Fibroblast of skin of left biceps (primary cell): ENCODE results near the gene CYB5B.

Source experiments
- DNase-seq, 2 experiments: peaks; one replicate each; pipeline ENCODE4 v3.0.0-alpha.2; 2013; ENCODE audit warnings: low read depth in 2 of 2

CYB5B gene

GRCh38 chr16:69424053-69424934 lies at the start of gene CYB5B:
TSS of gene CYB5B (plus strand) at chr16:69424619. CDS start at chr16:69424684, 65 bp downstream.
- peak; percentile 93 for DNase-seq

- DNase-seq, result no peak
Measured at GRCh38 chr16:69376393-69377059, 47.9 kb upstream of the CYB5B start.

- DNase-seq, result no peak
Measured at GRCh38 chr16:69378036-69378435, 46.4 kb upstream of the CYB5B start.

- no peak for DNase-seq
Measured at GRCh38 chr16:69378760-69379159, 45.7 kb upstream of the CYB5B start.

GRCh38 chr16:69381231-69381630 lies 43.2 kb upstream of the CYB5B start:
- DNase-seq, result no peak

GRCh38 chr16:69382421-69382820 lies 42.0 kb upstream of the CYB5B start:
- DNase-seq, result no peak

GRCh38 chr16:69384974-69385373 lies 39.4 kb upstream of the CYB5B start:
- DNase-seq, result no peak

- DNase-seq, result peak in 1 of 2 experiments; percentile 23
Measured at GRCh38 chr16:69386596-69386995, 37.8 kb upstream of the CYB5B start.

- no peak for DNase-seq
Measured at GRCh38 chr16:69393898-69394849, 30.2 kb upstream of the CYB5B start.

GRCh38 chr16:69395859-69396186 lies 28.6 kb upstream of the CYB5B start:
- no peak for DNase-seq

- DNase-seq, result peak; percentile 85 to 87
Measured at GRCh38 chr16:69396187-69397061, 28.0 kb upstream of the CYB5B start.

- peak; percentile 41 to 44 for DNase-seq
Measured at GRCh38 chr16:69397821-69398521, 26.4 kb upstream of the CYB5B start.

GRCh38 chr16:69399361-69399760 lies 25.1 kb upstream of the CYB5B start:
- peak in 1 of 2 experiments; percentile 32 for DNase-seq

- DNase-seq, result no peak
Measured at GRCh38 chr16:69402439-69402838, 22.0 kb upstream of the CYB5B start.

GRCh38 chr16:69404275-69404805 lies 20.1 kb upstream of the CYB5B start:
- DNase-seq, result no peak

- no peak for DNase-seq
Measured at GRCh38 chr16:69405326-69405725, 19.1 kb upstream of the CYB5B start.

- DNase-seq, result no peak
Measured at GRCh38 chr16:69405757-69406156, 18.7 kb upstream of the CYB5B start.

GRCh38 chr16:69406780-69407331 lies 17.6 kb upstream of the CYB5B start:
- DNase-seq, result no peak

GRCh38 chr16:69407702-69408323 lies 16.6 kb upstream of the CYB5B start:
- DNase-seq, result no peak
